GM06990 (cell line): ENCODE measurements around the gene STEAP4.

Source experiments
- DNase-seq: peaks from one replicate; pipeline ENCODE4 v3.0.0-alpha.2; 2011; ENCODE audit not compliant: insufficient read length; ENCODE audit errors: extremely low read depth
- H3K27me3 ChIP-seq: replicated peaks from 2 replicates; pipeline ENCODE4 v1.6.0; 2011; ENCODE audit warnings: low read length; ENCODE audit not compliant: control insufficient read depth, insufficient read depth
- H3K36me3 ChIP-seq: 2 replicates; pipeline ENCODE4 v1.5.1; 2011; ENCODE audit warnings: low read length; ENCODE audit not compliant: control insufficient read depth, insufficient read depth
- H3K4me3 ChIP-seq: replicated peaks from 2 replicates; pipeline ENCODE4 v1.5.1; 2011; ENCODE audit warnings: low read depth, mild to moderate bottlenecking, control low read depth, low read length
- TF ChIP-seq, protein P1 (sequence below): IDR thresholded peaks from 2 replicates; pipeline ENCODE4 v1.5.1; 2011; ENCODE audit warnings: low read length, control low read depth, mild to moderate bottlenecking, inconsistent platforms; ENCODE audit not compliant: insufficient read depth, poor library complexity, severe bottlenecking

Gene STEAP4

DNA sequence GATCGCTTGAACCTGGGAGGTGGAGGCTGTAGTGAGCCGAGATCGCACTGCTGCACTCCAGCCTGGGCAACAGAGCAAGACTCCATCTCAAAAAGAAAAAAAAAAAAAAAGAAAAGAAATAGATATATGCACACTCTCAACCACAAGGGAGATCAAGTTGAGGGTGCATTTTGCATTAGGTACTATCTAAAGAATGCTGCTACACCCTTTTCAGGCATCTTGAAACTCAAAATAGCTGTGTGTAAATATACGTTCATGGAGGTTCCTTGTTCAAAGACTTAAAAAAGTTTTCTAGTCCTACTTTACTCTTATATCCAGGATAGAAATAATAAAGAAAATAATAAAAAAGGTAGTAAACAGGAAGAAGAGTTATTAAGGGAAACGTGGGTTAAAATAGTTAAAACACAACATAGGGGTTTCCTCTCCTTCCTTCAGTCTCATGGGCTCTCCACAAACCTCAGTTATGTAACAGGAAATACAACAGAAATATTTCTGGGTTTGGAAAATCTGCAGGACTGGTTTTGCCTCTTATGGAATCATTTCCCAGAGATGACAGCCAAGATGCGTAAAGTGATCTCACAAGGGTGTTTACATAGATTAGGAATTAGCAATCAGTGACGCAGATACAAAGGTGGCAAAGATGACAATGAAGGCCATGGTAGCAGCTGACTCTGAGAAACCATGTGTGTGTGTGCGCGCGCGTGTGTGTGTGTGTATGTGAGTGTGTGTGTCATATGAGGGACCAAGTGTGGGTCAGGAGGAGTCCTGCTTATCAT, 15.1 kb downstream of the STEAP4 start:
- TF ChIP-seq, protein P1, sequence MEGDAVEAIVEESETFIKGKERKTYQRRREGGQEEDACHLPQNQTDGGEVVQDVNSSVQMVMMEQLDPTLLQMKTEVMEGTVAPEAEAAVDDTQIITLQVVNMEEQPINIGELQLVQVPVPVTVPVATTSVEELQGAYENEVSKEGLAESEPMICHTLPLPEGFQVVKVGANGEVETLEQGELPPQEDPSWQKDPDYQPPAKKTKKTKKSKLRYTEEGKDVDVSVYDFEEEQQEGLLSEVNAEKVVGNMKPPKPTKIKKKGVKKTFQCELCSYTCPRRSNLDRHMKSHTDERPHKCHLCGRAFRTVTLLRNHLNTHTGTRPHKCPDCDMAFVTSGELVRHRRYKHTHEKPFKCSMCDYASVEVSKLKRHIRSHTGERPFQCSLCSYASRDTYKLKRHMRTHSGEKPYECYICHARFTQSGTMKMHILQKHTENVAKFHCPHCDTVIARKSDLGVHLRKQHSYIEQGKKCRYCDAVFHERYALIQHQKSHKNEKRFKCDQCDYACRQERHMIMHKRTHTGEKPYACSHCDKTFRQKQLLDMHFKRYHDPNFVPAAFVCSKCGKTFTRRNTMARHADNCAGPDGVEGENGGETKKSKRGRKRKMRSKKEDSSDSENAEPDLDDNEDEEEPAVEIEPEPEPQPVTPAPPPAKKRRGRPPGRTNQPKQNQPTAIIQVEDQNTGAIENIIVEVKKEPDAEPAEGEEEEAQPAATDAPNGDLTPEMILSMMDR = no peak
- Histone ChIP-seq H3K4me3 (no peak overlapping the region), H3K36me3 (no peaks in the 10 kb centered on the region), H3K27me3 (no peaks in the 10 kb centered on the region)
- no peak for DNase-seq

DNA sequence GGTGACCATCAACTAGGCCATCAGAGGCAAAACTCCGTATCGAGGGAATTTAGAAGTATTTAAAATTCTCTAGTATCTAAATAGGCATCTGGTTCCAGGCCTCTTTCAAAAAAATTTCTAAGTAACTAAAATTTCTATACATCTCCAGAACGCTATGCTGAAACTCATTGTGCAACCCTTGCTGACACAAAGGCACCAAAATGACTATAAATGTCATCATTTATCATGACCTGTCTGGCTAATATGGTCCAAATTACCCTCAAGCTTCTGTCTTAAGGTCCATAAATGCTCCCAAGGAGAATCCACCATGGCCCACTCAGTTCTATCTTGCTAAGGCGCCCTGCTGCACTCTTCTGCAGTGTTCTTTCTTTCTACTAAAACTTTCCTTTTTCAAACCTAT, 16.2 kb downstream of the STEAP4 start:
- no peak overlapping the region for H3K4me3 ChIP-seq
- TF ChIP-seq, protein P1 = no peak
- DNase-seq = no peak

DNA sequence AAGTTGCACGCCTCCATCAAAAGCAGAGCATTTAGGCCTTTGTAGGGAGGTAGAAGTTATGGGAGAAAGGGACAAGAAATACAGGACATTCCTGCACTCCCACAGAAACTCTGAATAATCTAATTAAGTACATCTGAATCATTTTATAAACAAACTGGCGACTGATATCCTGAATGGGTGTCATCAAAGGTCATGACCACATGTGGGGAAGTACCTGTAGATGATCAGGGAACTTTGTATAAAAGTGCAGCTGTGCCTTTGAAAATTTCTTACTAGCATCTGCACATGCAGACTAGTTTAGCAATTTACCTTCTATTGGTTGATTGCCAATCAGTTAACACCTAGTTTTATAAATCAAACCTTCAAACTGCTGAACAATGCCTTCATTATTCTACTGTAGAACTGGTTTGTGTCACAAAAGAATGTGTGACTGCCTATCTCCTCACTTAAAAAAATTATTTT, 17.1 kb downstream of the STEAP4 start:
- TF ChIP-seq, protein P1 = no peak
- no peaks in the 10 kb centered on the region for H3K36me3 ChIP-seq
- no peak overlapping the region for H3K4me3 ChIP-seq
- H3K27me3 ChIP-seq = no peaks in the 10 kb centered on the region
- DNase-seq = no peak

More for the DNA sequence above, 16.2 kb downstream of the STEAP4 start:
- H3K27me3 ChIP-seq = no peaks in the 10 kb centered on the region
- H3K36me3 ChIP-seq = no peaks in the 10 kb centered on the region

DNA sequence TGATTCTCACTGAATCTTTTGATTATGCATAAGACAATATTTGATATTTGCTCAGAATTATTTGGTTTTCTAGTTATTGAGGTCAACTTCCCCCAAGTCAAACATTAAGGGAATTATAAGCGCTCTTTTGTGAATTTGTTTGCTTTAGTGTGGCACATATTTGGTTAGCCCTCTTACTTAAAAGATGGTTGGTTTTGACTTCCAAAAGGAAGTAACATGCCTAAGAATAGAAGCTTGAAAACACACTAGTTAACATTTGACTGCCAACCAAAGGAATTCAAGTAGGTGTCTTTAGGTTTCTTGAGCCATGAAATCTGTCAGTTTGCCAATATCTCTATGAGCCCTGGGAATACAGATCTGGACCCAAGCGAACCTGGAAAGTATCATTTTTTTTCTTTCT, 24.9 kb downstream of the STEAP4 start:
- Histone ChIP-seq H3K36me3 (no peaks in the 10 kb centered on the region), H3K4me3 (no peak overlapping the region), H3K27me3 (no peaks in the 10 kb centered on the region)
- no peak for DNase-seq
- TF ChIP-seq, protein P1 = no peak

DNA sequence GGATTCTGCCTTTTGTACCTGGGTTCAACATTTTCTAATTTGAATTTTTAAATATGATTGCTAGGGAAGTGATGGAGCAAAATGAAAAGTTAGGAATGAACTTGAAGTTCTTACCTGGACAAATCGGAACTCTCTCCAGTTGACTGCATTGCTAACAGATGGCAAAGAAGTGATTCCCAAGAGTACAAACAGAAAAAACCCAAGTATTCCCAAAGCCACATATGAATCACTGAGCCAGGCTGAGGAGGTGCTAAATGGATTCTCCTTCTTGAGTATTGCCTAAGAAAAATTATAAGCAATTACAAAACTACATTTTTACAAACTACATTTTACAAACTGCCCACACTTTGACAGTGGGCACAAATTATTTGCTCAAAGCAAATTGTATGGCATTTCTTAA, 25.9 kb downstream of the STEAP4 start:
- no peaks in the 10 kb centered on the region for H3K36me3 ChIP-seq
- TF ChIP-seq, protein P1 = no peak

More for the DNA sequence above, 25.9 kb downstream of the STEAP4 start:
- no peak for DNase-seq
- H3K4me3 ChIP-seq = no peak overlapping the region
- no peaks in the 10 kb centered on the region for H3K27me3 ChIP-seq
